Stimulated activated CD4-positive, alpha-beta T cell treated with anti-CD3 and anti-CD28 coated beads, Interleukin-2, amount 100 ng/mL, for 48 hours (primary cell): ENCODE measurements around the gene SYNGR3.

ENCODE experiments used
- DNase-seq, 2 donors: peaks; one replicate each; pipeline ENCODE4 v3.0.0-alpha.2; 2020

SYNGR3 gene

DNA sequence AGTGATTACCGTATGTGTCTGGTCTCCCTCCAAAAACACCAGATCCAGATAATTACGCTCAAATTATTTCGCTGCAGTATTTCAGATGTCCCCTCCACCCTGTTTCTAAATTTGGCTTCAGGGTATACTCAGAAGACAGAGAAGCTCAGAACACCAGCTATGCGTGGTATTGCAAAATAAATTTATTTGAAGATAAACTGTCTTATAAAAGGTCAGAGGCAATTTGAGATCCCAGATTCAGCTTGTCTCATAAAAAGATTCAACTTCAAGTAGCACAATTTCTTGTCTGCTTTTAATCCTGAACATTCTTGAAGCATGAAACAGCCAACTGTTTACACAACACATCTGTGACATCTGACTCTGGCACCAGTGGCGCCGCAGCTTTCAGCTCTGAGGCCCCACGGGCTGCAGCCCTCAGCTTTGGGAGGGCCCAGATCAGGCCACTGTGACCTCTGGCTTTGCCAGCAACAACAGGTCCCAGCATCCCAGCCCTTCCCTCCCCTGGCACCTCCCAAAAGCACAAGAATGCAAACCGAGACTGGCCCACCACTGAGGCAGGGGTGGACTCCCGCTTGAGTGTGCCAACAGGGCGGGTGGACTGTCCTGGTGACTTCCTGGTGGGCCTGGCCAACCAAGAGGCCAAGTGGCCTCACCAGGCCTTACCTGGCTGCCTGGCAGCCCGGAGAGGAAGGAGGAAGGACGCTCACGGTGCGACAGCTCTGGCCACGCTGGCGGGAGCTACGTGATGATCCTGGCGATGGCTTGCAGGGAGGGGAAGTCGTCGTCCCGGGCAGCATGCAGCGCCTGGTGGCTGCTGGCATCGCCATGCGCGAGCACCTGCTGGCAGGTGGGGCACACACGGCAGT is 8.0 kb downstream of the SYNGR3 start:
- DNase-seq, result no peak

GRCh38 chr16:1998360-1998835 is 8.6 kb downstream of the SYNGR3 start:
- DNase-seq, result no peak

GRCh38 chr16:1998852-1999801 is 9.4 kb downstream of the SYNGR3 start:
- DNase-seq, result no peak

DNA sequence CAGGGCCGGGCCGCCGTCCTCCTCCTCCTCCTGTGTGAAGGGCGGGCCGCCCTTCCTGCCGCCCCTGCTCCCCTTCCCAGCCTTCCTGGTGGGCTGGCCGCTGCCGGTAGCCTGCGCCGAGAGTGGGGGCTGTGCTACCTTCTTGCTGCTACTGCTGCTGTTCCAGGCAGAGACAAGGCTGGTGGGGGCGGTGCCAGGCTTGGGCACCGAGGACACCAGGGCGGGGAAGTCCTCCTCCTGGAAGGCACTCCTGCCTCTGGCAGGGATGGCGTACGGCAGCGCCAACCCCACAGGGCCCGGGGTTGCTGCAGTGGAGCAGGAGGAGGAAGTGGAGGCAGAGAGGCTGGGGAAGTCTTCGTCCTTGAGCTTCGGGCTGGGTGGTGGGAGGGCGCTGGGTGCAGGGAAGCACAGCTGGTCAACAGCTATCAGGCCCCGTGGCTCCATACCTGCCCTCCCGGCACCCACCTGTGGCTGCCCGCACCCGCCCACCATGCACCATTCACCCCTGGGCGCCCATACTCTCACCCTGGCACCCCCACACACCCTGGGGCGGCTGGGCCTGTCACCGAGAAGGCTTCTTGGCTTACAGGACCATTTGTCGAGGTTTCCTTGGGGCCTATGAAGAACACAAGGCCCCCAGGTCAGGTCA is 10.2 kb downstream of the SYNGR3 start:
- no peak for DNase-seq

DNA sequence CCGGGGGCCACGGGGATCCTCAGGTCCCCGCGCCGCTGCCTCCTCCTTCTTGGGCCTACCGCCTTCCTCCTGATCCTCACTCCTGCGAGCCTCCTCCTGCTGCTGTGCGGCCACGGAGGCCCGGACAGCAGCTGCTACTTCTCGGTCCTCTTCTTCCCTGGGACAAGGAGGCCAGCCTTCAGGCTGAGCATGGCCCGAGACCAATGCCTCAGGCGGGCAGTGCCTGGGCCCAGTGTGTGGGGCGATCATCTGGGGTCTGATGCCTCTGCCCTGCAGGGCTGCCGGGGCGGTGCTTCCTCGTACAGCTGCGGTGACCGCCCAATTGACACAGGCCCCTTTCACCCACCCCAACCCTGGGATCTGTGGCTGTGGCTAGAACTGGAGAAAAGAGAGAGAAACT is 11.3 kb downstream of the SYNGR3 start:
- DNase-seq, result no peak

DNA sequence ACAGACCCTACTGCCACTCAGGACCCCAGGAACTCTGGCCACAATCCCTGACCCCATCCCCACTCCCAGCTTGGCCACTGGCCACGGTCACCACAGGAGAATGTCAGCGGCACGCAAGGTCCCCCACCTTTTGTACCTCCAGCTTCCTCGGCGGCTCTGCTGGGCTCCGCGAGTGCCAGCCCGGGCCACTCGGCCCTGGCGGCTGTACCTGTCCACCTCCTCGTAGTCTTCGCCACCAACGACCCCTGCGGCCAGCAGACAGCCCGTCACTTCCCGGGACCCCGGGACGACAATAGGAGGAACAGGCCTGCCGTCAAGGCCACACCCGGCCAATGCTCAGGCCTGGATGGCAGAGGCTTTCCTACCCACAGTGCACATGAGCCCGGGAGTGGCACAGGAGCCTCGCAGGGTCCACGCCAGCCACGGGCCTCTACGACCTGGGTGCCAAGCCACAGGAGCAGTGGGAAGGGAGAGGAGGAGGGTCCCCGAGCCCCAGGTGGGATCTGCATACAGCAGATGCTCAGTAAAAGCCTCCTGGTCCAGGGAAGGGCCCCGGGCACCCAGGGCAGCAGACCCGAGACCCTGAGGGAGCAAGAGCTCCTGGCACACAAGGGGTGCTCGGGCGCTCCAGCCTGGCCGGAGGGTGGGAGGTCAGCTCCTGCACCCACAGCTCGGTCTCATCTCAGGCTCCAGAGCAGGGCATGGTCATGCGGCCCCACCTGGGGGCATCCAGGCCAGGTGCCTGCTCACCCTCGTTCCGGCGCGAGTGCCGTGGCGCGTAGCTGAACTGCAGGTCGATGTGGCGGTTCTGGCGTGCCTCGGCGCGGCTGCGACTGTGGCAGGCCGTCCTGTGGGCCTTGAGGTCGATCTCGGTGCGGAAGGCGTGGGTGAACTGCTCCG is 11.9 kb downstream of the SYNGR3 start:
- DNase-seq, result no peak

GRCh38 chr16:2002406-2003230 is 12.8 kb downstream of the SYNGR3 start:
- DNase-seq, result no peak

GRCh38 chr16:2003231-2003826 is 13.6 kb downstream of the SYNGR3 start:
- no peak for DNase-seq

GRCh38 chr16:2003827-2004641 is 14.3 kb downstream of the SYNGR3 start:
- DNase-seq, result peak; percentile 90 to 91

- DNase-seq, result no peak
Measured at GRCh38 chr16:2004795-2005517, 15.2 kb downstream of the SYNGR3 start.

- DNase-seq, result no peak
Measured at GRCh38 chr16:2005646-2006045, 15.9 kb downstream of the SYNGR3 start.

GRCh38 chr16:2006317-2006716 is 16.5 kb downstream of the SYNGR3 start:
- DNase-seq, result no peak

DNA sequence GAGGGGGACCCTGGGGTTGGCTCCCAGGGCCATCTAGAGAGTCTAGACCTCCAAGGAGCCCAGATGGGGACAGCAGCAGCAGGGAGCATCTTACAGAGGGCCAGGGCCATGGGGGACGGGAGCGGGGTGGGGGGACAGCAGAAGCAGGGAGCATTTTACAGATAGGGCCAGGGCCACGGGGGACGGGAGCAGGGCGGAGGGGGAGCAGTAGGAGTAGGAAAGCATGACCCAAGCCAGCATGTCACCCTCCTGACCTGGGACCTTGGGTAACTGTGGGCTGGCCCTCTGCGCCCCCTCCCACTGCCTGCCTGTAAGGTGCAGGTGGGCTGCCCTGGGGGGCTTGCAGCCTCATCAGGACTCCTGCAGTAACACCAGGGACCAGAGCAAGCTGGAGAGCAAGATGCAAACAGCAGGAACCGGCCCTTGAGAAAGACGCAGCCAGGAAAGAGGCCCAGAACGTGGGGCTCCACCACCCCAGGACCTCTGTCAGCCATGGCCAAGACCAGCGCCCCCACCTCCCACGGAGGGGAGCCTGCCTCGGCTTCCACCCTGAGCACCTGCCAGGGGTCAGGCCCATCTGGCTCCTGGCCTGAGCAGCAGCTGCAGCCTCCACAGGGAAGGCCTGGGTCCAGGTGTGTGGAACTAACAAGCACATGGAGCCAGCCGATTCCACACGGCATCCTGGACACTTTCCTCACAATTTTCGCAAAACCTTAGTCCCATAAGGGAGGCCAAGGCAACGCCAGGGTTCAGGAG is 17.5 kb downstream of the SYNGR3 start:
- DNase-seq, result no peak

DNA sequence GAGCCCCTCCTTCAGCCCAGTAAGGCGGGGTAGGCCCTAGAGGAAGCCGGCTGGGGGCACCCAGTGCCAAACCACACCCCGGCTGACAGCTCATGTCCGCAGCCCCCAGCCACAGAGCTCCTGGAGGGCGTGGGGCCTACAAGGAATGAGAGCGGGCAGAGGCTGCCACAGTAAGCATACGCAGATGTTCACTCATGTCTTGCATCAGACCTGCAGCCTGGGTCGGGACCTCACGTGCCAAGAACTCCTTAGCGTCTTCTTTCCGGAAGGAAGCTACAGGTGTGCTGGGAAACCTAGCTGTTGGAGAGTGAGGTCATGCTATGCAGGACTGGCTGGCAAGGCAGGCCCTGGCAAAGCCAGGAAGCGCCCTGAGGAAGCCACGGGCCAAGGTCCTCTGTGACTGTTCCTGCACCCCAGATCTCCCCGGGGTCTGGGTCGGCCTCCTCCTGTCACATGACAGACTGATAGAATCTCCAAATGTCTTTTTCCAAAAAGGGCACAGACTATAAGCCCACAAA is 18.3 kb downstream of the SYNGR3 start:
- no peak for DNase-seq

- DNase-seq, result no peak
Measured at GRCh38 chr16:2008631-2009163, 18.9 kb downstream of the SYNGR3 start.

- DNase-seq, result no peak
Measured at GRCh38 chr16:2009164-2009711, 19.5 kb downstream of the SYNGR3 start.

- peak; percentile 69 to 73 for DNase-seq
Measured at GRCh38 chr16:2009791-2010510, 20.2 kb downstream of the SYNGR3 start, which contains the start of gene ZNF598. Gene ZNF598, minus strand, starts transcription at chr16:2009821.
